Left ventricle myocardium superior (tissue), 1 donor: ENCODE results near the gene ULK4. TPM values are rescaled to one million over a fixed set of nuclear protein-coding genes. Genes with fewer than 3 reads are reported as not detected.

Source experiments
- ATAC-seq: fragments of 200-7000 bp; cut with Tn5 transposase; one replicate; pipeline ENCODE4 v1.9.1; 2020; ENCODE audit warnings: mild to moderate bottlenecking, moderate library complexity
- DNase-seq: peaks from one replicate; pipeline ENCODE4 v3.0.0-alpha.2; 2020
- intact Hi-C: fragments of 100-400 bp; cut with micrococcal nuclease; formaldehyde crosslinking; loops from one replicate; pipeline ENCODE4 v1.11.0; 2022
- total RNA-seq: library from RNA; stranded (reverse); fragmentation: NEBNext Ultra II Directional; extraction: Animal tissue kit (Norgen Biotek cat#: 25700); gene quantifications from one replicate; pipeline ENCODE4 v1.2.1, GENCODE V29; 2021
- donor health status: DM: no; HTN: yes; CAD: no; lungs with severe emphysema.

ULK4 gene
- total RNA-seq, 1 donor from 2014 or later, result 1.5 TPM

- ATAC-seq, result no peak
- no peak for DNase-seq
- intact Hi-C loops, result loop anchor here (10.0 kb wide), 1 partner anchor 231 kb away; no protein-coding TSS in a partner anchor
Observed at GRCh38 chr3:41205591-41205990, 756.3 kb downstream of the ULK4 start.

- no peak for DNase-seq
- intact Hi-C loops, result loop anchor here (10.0 kb wide), 1 partner anchor 230 kb away; no protein-coding TSS in a partner anchor
- ATAC-seq, result no peak
Observed at GRCh38 chr3:41204369-41204768, 757.5 kb downstream of the ULK4 start.

- intact Hi-C loops, result loop anchor here (10.0 kb wide), 1 partner anchor 228 kb away; no protein-coding TSS in a partner anchor
- no peak for ATAC-seq
- no peak for DNase-seq
Observed at GRCh38 chr3:41202834-41203345, 759.0 kb downstream of the ULK4 start.

GRCh38 chr3:41202075-41202833 lies 759.6 kb downstream of the ULK4 start:
- intact Hi-C loops, result loop anchor here (10.0 kb wide), 1 partner anchor 227 kb away; no protein-coding TSS in a partner anchor
- DNase-seq (no peak), ATAC-seq (no peak)

- intact Hi-C loops, result loop anchor here (10.0 kb wide), 1 partner anchor 226 kb away; no protein-coding TSS in a partner anchor
- DNase-seq (no peak), ATAC-seq (no peak)
Observed at GRCh38 chr3:41200669-41201021, 761.3 kb downstream of the ULK4 start.

- DNase-seq (no peak), ATAC-seq (peak; percentile 6)
- intact Hi-C loops, result loop anchor here (10.0 kb wide), 2 partner anchors 225 to 615 kb away; no protein-coding TSS in a partner anchor
Observed at GRCh38 chr3:41199866-41200668, 761.8 kb downstream of the ULK4 start.

- peak; percentile 96 for DNase-seq
- intact Hi-C loops, result loop anchor here (10.0 kb wide), 1 partner anchor 614 kb away; no protein-coding TSS in a partner anchor
- ATAC-seq, result peak; percentile 91
Observed at GRCh38 chr3:41198950-41199865, 762.7 kb downstream of the ULK4 start, which contains the start of gene CTNNB1. Gene CTNNB1, plus strand, starts transcription at chr3:41199505. Its CDS starts 24,564 bp downstream, at chr3:41224069.

- DNase-seq, result peak; percentile 63
- ATAC-seq, result peak; percentile 6
- intact Hi-C loops, result loop anchor here (10.0 kb wide), 1 partner anchor 614 kb away; no protein-coding TSS in a partner anchor
Observed at GRCh38 chr3:41198526-41198925, 763.4 kb downstream of the ULK4 start.

GRCh38 chr3:41198046-41198445 lies 763.9 kb downstream of the ULK4 start:
- ATAC-seq (no peak), DNase-seq (no peak)
- intact Hi-C loops, result loop anchor here (10.0 kb wide), 1 partner anchor 613 kb away; no protein-coding TSS in a partner anchor

Other genes starting within 250 kb of the ULK4 start
- gene TRAK1, start 129.3 kb upstream of the ULK4 start, total RNA-seq, result 323 TPM